HG02642 (cell line): ENCODE data around the gene RNF31.
A peak's percentile ranks its signal among the peaks of the same experiment; 100 is the strongest.

Experiments
- ATAC-seq: cut with Tn5 transposase; IDR thresholded peaks from one replicate; pipeline ENCODE4 v1.9.1; 2021; ENCODE audit warnings: mild to moderate bottlenecking; ENCODE audit not compliant: unreplicated experiment, poor library complexity

RNF31 gene

DNA sequence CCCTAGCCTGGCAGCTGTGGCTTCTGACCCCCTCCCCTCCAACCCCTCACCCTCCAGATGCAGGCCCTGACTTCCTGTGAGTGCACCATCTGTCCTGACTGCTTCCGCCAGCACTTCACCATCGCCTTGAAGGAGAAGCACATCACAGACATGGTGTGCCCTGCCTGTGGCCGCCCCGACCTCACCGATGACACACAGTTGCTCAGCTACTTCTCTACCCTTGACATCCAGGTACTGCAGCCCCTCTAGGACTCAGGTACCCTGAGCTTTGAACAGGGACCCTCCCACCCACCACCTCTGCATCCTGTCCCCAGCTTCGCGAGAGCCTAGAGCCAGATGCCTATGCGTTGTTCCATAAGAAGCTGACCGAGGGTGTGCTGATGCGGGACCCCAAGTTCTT is 7.8 kb downstream of the RNF31 start:
- ATAC-seq, result no peak

DNA sequence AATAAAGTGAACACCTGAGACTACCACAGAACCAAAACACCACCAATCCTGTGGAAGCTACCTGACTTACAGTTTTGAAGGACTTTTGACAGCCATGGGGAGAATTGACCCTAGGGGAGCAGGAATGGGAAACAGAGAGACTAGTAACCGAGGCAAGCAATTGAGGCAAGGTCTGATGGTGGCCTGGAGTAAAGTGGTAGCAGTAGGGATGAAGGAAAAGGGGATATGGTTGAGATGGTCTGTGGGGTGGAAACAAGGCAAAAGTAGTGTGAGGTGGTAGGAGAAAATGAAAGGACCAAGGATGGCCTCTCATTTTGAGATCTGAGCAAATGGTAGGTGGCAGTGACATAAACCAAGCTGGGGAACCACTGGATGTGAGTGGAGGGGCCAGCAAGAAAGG is 9.5 kb downstream of the RNF31 start:
- ATAC-seq, result no peak

DNA sequence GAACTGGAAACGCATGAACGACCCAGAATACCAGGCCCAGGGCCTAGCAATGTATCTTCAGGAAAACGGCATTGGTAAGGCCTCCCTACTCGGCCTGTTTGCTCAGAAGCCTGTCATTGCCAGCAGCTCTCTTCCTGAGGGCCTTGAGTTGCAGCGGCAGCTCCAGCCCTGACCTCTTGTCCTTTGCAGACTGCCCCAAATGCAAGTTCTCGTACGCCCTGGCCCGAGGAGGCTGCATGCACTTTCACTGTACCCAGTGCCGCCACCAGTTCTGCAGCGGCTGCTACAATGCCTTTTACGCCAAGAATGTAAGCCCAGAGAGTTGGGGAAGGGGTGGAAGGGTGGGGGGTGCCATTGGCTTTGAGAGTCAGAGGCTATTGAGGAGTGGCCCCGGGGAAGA is 10.0 kb downstream of the RNF31 start:
- ATAC-seq, result no peak

DNA sequence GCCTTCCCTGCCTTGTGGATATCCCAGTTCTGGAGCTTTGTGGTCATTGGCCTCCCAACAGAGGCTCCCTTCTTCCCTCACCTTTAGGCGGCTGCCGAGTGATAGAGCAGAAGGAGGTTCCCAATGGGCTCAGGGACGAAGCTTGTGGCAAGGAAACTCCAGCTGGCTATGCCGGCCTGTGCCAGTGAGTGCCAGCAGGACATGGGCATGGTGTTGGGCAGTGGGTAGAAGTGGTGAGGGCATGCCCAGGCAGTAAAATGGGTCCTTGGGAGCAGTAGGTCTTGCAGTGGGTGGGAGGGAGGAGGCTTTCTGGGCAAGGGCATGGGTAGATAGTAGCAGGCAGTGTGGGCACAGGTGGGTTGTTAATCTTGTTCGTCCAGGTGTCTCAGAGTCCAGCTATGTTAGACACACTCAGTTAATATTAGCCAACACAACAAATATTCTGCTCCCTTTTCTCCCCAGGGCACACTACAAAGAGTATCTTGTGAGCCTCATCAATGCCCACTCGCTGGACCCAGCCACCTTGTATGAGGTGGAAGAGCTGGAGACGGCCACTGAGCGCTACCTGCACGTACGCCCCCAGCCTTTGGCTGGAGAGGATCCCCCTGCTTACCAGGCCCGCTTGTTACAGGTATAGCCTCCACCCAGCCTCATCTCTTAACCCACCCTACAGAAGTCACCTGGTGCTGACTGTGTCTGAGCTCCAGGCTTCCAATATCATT is 12.6 kb downstream of the RNF31 start:
- no peak for ATAC-seq

DNA sequence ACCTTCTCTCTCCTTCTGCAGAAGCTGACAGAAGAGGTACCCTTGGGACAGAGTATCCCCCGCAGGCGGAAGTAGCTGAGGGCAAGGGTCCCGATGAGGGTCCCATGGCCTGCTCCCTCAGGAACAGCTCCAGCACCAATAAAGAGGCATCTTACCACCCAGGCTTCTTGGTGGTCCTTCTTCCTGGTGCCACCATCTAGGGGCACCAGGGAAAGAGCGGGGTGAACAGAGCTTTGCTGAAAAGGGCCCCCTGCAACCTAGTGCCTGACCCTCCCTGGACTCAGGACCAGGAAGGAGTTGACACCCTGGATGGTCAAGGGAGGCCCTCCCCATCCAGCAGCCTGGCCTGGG is 13.2 kb downstream of the RNF31 start:
- peak; percentile 0 for ATAC-seq

DNA sequence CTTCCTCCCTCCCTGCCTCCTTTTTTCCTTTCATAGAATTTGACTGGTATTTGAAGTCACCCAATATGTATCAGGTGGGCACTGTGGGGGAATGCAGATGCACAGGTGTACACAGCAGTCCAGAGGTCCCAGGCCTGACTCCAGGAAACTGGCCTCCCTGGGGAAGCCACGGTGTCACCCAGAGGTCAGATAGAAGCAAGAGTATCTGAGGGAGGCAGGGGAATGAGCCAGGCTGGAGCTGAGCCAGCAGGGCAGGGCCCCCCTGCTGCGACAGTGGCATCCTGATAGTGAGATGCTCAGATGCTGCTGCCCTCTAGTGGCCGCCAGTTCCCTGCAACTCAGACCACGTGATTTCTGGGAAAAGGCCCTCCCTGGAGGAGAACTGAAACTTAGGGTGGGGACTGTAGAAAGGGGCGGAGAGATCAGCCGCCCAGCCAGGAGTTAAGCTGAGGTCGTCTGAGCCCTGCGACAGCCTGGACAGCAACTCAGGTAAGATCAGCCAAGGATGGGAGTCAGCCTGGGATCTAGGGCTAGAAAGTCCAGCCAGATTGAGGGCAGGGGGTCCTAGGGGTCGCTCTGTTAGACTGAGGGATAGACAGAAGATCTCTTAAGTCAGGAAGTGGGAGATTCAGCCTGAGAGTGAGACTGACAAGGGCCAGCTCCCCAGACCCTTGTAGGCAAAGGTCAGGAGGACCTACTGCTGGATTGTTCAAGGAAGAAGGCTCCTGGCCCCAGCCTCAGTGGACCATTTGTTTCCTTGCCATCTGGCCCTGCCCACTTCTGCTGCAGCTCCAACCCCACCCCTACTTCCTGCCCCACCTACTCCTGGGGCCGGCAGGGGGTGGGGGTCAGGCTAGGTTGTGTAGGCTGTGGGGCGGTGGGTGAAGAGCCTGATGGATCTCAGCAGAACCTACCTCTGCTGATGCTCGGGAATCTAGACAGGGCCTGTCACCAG is 13.8 kb downstream of the RNF31 start, which contains the start of gene IRF9:
IRF9 (plus strand) TSS at position 416 of the 955 bp plus-strand sequence. CDS start 880 bp downstream, outside the sequence.
- ATAC-seq, result peak; percentile 85

DNA sequence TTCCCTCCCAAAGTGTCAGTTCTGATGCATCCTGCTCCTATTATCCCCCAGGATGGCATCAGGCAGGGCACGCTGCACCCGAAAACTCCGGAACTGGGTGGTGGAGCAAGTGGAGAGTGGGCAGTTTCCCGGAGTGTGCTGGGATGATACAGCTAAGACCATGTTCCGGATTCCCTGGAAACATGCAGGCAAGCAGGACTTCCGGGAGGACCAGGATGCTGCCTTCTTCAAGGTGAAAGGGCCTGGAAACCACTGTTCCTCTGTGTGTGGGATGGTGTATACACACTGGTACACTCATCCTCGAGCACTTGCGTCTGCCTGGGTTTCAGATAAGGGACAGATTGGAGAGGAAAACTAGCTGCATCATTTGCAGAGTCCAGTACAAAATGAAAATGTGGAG is 14.8 kb downstream of the RNF31 start:
- no peak for ATAC-seq

DNA sequence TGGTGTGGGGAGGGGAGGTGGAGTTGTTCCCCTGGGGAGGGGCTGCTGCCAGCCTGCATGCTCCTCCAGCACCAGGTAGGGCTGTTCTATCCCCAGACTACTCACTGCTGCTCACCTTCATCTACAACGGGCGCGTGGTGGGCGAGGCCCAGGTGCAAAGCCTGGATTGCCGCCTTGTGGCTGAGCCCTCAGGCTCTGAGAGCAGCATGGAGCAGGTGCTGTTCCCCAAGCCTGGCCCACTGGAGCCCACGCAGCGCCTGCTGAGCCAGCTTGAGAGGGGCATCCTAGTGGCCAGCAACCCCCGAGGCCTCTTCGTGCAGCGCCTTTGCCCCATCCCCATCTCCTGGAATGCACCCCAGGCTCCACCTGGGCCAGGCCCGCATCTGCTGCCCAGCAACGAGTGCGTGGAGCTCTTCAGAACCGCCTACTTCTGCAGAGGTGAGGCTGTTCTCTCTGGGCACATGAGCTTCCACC is 17.3 kb downstream of the RNF31 start:
- no peak for ATAC-seq

- no peak for ATAC-seq
Measured at GRCh38 chr14:24165785-24166184, 18.5 kb downstream of the RNF31 start.

- ATAC-seq, result no peak
Measured at GRCh38 chr14:24167469-24168114, 20.3 kb downstream of the RNF31 start.

- ATAC-seq, result peak; percentile 70
Measured at GRCh38 chr14:24171422-24172260, 24.3 kb downstream of the RNF31 start, which contains the start of gene REC8. Gene REC8 (plus strand): TSS chr14:24172080. CDS start chr14:24172553, 473 bp downstream.

DNA sequence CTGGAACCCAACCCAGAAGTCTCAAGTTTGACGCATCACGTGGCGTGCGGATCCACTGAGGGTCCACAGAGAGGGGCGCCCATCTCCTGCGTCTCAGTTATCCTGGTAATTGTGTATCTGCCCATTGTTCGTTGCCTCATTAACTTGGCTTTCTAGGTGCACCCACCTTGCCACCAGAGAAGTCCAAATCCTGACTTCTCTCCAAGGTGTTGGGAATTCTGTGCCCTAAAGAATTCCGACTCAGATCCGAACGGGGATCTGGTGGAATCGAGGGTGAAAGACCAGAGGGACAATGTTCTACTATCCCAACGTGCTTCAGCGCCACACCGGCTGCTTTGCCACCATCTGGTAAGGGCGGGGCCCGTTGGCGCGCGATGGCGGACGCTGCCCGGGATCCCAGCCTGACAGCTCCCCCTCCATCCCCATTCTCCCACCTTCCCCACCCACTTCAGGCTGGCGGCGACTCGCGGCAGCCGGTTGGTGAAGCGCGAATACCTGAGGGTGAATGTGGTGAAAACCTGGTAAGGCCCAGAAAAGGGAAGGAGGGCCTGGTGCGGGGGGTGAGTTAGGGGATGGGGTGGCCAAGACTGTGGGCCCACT is 25.1 kb downstream of the RNF31 start:
- no peak for ATAC-seq

- no peak for ATAC-seq
Measured at GRCh38 chr14:24172871-24173281, 25.6 kb downstream of the RNF31 start.

DNA sequence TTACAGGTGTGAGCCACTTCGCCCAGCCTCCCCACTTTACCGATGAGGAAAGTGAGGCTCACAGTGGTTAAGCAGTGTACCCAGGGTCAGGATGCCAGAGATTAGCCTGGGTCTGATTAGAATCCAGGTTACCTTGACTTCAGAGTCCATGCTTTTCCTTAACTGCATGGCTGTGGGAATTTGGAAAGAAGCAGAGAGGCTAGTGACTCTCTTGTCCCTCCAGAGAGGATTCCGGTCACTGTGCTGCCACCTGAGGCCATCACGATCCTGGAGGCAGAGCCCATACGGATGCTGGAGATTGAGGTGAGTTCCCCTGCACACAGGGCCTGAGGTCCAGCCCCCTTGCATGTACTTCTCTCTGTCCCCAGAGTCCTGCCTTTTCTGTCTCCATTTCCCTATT is 29.3 kb downstream of the RNF31 start:
- ATAC-seq, result no peak

- ATAC-seq, result no peak
Measured at GRCh38 chr14:24177041-24177825, 29.9 kb downstream of the RNF31 start.

DNA sequence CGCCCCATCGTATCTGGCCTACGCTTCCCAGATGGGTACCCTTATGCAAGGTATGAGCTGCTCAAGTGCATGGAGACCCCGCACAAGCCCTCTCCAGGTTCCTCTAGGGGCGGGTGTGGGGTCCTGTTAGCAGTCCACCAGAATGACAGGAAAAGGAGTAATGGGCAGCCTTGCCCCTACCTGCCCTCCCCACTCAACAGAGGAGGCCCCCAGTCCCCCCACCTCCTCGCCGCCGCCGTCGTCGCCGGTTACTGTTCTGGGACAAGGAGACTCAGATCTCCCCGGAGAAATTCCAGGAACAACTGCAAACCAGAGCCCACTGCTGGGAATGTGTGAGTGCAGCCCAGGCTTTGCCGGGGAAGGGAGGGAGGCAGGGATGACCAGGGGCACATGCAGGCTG is 30.6 kb downstream of the RNF31 start:
- no peak for ATAC-seq

DNA sequence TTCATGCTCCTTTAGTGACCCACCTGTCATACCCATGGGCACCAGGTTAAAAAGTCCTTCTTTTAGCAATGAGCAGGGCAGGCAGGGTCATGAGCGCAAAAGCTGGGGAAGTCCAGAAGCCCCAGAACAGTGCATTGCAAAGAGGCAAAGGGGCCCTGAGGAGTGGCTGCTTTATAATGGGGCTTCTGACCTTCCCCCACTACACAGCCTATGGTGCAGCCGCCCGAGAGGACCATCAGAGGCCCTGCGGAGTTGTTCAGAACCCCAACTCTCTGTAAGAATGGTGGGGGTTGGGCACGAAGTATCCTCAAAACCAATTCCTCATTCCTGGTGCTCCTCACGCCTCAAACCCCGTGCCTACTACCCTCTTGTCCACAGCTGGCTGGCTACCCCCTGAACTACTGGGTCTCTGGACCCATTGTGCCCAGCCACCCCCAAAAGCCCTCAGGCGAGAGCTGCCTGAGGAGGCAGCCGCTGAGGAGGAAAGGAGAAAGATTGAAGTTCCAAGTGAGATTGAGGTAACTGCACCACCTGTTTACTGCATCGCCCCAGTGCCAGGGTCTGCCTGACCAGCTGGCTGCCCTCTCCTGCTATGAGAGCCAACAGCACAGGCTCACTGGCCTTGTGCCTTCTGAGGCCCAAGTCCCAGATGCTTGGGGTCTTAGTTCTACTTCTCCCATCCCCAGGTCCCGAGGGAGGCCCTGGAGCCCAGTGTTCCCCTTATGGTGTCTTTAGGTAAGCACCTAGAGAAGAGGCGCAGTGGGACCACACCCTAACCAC is 31.3 kb downstream of the RNF31 start:
- no peak for ATAC-seq
